HG03378 (cell line): ENCODE results near the gene MPHOSPH8.
"Not testable (repeated sequence)": the region's sequence is repeated elsewhere in the genome, so short reads cannot be mapped to it uniquely, and the experiment has no call there.

Experiments
- ATAC-seq: cut with Tn5 transposase; IDR thresholded peaks from one replicate; pipeline ENCODE4 v1.9.1; 2021; ENCODE audit warnings: mild to moderate bottlenecking, moderate library complexity; ENCODE audit not compliant: unreplicated experiment

The MPHOSPH8 gene

DNA sequence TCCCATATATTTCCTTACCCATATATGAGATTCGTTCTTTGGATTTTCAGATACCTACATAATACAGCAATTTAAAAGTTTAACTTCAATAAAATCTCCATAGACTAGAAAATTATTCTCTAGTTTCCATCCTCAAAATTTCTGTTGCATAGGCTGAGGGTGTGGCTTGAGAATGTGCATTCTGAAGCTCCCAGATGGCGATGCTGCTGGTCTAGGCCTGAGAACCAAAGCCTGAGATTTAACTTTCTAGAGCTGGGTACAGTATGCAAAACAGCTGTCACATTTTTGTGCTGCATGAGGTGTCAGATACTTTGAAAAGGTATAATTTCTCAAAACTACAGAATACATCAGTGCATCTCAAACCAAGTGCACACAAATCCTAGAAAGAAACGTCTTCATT is 42.7 kb downstream of the MPHOSPH8 start:
- no peak for ATAC-seq

DNA sequence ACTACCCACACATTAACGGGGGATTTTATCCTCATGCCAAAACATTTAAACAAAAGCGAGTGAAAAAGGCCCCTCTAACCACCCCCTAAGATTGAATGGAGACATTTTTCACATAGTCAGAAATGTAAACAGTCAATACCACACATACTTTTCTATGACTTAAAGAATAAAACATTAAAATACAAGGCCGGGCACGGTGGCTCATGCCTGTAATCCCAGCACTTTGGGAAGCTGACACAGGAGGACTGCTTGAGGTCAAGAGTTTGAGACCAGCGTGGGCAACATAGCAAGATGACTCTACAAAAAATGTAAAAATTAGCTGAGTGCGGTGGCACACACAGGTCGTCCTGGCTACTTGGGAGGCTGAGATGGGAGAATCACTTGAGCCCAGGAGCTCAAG is 47.3 kb downstream of the MPHOSPH8 start:
- no peak for ATAC-seq

DNA sequence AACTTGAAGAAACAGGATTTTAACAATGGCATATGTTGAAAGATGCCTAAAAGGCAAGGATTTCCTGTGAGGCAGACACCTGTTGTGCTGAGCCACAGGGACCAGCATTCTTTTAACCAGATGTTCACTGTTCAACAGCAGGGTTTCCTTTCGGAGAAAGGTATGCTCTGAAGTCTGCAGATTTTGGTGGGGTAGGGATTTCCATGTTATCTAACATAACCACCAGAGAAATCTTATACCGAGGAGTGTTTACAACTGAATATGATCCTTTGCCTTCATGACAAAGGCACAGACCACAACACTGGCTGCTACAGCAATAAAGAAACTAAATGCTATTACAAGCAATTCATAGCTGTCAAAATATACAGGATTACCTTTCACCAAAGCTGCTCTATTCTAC is 48.1 kb downstream of the MPHOSPH8 start:
- no peak for ATAC-seq

DNA sequence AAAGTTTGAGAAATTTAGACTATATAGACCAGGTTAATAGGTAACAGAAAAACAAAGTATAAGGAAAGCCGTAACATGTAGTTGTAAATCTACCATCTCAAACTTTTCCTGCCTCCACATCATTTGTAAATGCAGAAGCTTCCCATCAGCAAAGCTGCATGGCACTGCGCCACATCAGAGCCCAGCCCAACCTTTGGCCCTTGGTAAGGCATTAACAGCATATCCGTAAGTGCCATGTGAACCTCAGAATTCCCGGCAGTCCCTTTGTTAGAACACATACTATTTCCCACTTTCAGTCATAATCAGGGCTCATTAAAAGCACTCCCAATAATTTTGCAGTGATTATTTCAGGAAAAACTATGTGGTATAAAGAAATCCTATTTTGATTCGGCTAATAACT is 51.6 kb downstream of the MPHOSPH8 start:
- no peak for ATAC-seq

DNA sequence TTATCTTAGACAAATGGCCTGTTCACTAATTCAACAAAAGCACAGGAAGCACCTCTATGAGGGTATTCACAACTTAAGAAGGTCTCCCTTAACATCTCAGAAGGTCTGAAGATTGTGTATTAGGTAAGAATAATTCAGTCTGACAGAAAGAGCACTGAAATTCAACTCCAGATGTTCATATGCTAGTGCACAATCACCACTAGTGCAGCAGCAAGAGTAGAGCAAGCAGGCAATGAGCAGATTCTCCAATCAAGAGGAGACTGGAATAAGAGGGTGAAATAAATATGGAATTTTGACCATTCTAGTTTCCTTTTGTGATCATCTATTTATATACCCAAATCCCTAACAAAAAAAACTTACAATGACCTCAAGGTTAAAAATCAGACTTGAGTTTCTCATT is 52.0 kb downstream of the MPHOSPH8 start:
- no peak for ATAC-seq

DNA sequence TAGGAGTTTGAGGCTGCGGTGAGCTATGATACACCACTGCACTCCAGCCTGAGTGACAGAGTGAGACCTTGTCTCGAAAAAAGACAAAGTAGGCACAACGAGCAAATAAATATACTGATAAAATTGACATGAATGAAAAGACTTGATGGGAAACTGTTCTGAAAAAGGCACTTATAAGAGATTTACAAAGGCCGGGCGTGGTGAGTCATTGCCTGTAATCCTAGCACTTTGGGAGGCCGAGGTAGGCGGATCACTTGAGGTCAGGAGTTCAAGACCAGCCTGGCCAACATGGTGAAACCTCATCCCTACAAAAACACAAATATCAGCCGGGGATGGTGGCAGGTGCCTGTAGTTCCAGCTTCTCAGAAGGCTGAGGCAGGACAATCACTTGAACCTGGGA is 58.0 kb downstream of the MPHOSPH8 start:
- not testable (repeated sequence) for ATAC-seq

DNA sequence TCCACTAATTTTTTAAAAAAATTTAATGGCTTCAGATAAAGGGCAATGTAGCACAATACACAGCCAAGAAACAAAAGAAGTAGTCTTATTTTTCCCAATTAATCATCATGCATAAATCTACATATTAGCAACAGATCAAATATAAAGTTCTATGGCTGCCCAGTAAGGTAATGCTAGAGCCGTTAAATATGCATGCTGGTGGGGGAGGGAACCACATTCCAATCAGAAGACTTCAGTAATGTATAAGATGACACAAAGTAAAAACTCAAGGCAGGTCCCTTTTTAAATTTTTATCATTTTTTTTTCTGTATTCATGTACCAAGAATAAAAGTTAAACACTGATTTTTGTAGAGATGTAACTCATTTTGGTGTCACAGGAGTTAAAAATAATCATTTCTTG is 62.0 kb downstream of the MPHOSPH8 start:
- ATAC-seq, result no peak

DNA sequence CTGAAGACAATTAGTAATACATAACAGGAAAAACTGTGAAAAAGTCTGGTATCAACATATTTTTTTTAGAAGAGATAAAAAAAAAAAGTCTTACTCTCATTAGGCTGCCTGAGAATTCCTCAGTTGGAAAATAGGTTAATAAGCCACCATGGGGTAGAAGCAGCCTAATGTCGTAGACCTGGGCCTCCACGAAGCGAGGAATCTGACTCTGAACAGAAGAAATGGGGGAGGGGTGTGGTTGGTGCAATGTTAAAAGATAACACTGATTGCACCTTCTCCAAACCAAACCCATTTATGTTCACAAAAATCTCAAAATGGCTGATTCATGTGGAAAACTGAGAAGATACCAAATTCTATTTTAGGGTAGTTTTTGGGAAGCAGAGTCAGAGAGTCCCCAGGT is 62.4 kb downstream of the MPHOSPH8 start:
- no peak for ATAC-seq

DNA sequence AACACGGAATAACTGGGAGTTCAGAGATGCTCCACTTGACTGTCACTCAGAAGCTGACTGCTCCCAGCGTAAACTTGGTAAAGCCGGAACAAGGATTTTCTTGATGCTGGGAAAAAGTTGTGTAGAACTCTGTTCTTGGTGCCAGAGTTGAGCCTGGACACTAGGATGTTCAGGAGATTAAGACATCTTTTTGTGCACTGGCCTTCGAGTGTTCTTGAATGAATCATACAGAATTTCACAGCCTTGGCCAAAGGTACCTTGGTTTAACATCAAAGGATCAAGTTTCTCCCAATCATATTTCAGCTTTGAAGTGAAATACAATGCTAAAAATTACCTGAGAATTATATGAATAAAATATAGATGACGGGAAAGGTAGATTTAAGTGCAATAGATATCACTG is 67.5 kb downstream of the MPHOSPH8 start:
- ATAC-seq, result not testable (repeated sequence)

DNA sequence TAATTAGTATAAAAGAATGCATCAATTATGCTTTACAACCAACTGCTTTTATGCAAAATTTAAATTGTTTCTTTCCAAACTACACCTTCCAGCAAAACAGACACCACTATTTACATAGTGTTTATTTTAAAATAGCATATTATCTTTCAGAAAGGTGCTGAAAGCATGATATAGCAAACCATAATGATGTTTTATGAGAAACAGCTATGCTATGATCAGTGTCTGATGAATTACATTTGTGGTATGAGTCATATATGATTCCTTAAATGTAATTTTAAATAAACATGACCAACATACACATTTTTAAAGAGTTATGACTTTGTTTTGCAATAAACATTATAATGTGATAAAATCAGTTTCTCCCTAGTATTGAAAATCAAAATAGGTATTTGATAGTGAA is 68.2 kb downstream of the MPHOSPH8 start:
- not testable (repeated sequence) for ATAC-seq

DNA sequence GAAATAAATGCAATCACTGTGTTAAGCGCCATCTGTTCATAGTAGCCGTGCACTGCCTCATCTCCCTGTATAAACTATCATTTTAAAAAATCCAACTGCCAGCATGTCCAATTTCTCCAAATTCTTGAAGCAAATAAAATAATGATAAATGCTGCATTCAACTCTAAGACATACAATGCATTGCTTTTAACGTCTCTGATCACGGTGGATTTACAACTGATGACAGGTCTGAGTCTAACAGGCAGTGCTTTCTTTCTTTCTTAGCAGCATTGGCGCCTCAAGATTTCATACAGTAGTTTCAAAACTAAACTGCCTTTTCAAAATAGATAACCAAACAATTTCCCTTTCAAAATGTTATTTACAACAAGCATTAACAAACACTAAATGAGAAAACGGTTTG is 70.8 kb downstream of the MPHOSPH8 start:
- not testable (repeated sequence) for ATAC-seq

DNA sequence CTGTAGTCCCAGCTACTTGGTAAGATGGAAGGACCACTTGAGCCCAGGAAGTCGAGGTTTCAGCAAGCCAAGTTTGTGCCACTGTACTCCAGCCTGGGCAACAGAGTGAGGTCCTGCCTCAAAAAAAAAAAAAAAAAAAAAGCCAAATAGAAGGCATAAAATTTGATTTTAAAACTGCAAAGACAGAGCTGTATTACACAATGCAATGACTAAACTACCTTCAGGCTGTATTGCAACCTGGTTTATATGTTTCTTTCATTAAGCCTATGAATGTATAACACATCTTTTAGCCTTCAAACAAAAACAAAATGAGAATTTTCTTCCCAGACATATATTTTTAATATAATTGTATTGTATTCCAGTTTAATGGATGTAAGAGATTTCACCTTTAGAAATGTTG is 75.6 kb downstream of the MPHOSPH8 start:
- ATAC-seq, result not testable (repeated sequence)

DNA sequence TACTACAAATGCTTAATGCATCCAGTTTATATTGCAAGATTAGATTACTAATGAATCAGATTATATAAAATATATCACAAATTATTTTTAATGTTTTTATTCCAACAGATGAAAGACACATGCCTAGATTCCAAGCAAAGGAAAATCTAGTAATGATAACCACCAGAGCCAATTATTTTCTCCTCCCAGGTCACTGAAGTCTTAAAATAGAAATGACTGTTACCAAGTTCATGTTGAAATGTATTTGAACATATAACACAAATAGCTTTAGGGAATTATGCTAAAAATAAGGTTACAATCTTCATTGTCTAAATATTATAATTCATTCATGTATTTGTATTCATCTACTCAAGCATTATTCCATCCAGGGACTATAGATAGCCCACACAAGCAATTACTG is 76.3 kb downstream of the MPHOSPH8 start:
- ATAC-seq, result not testable (repeated sequence)

DNA sequence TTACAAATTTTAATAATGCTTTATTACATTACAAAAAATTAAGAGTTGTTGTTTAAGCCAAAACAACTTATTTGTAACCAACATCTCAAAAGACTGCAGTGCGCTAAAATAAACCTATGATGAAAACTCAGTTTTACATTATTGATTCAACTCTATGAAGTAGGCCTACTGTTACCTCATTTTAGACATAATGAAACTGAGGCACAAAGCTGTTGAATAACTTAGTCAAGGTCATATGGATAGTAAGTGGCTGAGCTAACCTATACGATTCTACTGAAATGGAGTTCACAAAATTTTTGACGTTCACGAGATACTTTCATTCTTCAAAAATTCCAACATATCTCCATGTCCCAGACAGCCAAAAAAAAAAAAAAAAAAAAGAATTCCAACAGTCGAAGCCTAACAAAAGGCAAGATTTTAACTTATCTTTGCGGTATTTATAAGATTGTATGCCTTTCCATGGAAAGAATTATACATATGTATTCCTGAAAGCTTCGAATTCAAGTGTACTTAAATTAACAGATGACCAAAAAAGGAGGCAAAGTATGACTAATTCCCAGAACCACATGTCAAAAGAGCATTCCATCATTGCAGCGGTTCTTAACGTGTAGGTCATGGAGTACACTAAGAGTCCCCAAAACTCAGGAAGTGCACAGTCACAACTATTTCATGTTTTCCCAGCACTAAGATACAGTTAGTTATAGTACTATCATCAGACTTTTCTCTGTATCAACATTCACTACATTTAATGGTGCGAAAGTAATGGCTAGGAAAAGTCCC is 79.9 kb downstream of the MPHOSPH8 start:
- ATAC-seq, result no peak

DNA sequence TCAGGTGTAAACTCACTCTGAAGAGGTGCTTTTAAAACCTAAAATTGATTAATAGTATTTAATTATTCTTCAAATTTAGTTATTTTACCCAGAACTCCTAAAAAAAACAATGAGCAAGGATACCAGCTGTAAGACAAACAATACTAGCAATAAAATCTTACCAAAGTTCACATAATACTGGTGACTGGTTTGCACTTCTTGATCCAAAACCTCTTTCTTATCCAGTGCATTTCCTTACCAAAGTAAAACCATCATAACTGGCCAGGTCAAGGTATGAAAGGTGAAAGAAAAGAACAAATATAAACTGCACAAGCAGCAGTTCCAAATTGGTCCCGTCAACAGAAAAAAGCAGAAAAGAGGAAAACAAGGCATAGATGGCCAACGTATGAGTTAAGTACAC is 86.6 kb downstream of the MPHOSPH8 start:
- ATAC-seq, result no peak
